ENCODE data around the gene CNIH2. TPM values are rescaled to one million over a fixed set of nuclear protein-coding genes. Genes with fewer than 3 reads are reported as not detected.

CNIH2 gene
- total and polyA plus RNA-seq, 9 of the 15 experiments (the other 6 are each of a cell fraction or from before 2014, with no cell fraction given): 0.26 to 0.89 (median 0.40) TPM; not detected in 4

DNA sequence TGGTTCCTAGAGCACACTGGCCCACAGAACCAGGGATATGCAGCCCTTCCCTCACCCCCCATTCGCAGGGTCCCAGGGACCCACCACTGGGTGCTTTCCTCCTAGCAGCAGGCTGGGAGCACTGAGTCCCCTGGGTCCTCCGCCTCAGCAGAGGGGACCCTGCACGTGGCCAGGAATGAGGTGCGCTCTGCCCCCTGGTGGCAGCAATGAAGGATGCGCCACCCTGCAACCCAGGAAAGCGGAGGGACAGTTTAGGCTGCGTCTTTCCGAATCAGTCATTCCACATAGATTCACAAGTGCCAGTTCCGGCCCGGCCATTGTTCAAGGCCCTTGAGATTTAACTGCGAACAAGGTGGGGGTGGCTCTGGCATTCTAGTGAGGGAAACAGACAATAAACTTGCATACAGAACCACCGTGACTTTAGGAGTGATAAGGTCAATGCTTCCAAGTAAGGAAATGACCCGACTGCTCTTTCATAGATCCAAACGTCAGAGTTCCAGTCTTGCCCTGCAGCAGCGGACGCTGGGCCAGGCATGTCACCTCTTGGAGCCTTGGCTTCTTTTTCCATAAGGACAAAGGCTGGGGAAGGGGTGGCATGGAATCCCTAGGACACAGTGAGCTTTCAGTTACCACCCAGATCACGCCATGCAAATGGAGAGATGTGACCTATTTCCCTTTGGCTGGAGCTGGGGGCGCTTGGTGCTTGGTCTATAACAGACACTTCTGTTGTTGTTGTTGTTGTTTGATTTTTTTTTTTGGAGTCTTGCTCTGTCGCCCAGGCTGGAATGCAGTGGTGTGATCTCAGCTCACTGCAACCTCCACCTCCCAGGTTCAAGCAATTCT lies 50.5 kb downstream of the CNIH2 start (continued):
- TF ChIP-seq SP2 (IDR thresholded peaks at IDR 0.05; ENCODE audit: extremely low read depth, low read depth, low read length, poor library complexity, severe bottlenecking) (no peak), CAMTA2 (CRISPR knock-in tag; conservative IDR thresholded peaks at IDR 0.05) (no peak), U2AF1 (optimal IDR thresholded peaks at IDR 0.05; ENCODE audit: low read depth, low read length) (no peak), FUS (optimal IDR thresholded peaks at IDR 0.05; ENCODE audit: low read depth, low read length) (no peak), KHSRP (IDR thresholded peaks at IDR 0.05) (no peak), SMAD3 (CRISPR knock-in tag; conservative IDR thresholded peaks at IDR 0.05) (no peak), IFI16 (CRISPR knock-in tag; IDR thresholded peaks at IDR 0.05) (no peak), ZNF239 (CRISPR knock-in tag; IDR thresholded peaks at IDR 0.05) (no peak), ZNF76 (CRISPR knock-in tag; IDR thresholded peaks at IDR 0.05; ENCODE audit: borderline replicate concordance) (no peak), HEY1 (CRISPR knock-in tag; IDR thresholded peaks at IDR 0.05; ENCODE audit: borderline replicate concordance) (no peak), NFE2L1 (tag; IDR thresholded peaks at IDR 0.05; ENCODE audit: borderline replicate concordance, low read depth) (no peak), SREBF2 (CRISPR knock-in tag; IDR thresholded peaks at IDR 0.05) (no peak), ARHGAP35 (IDR thresholded peaks at IDR 0.05; ENCODE audit: partially characterized antibody) (no peak), KDM5B (IDR thresholded peaks at IDR 0.05; ENCODE audit: insufficient replicate concordance, low read depth, low read length) (peak; percentile 39), CHCHD3 (CRISPR knock-in tag; IDR thresholded peaks at IDR 0.05) (no peak), ZNF384 (IDR thresholded peaks at IDR 0.05; ENCODE audit: low read depth, low read length) (peak; percentile 21; the same call in 1 of the 2 replicates), SREBF1 (IDR thresholded peaks at IDR 0.05; ENCODE audit: borderline replicate concordance, low read depth, low read length) (no peak), ZBTB17 (CRISPR knock-in tag; IDR thresholded peaks at IDR 0.05) (no peak)
- TF ChIP-seq, protein P1, sequence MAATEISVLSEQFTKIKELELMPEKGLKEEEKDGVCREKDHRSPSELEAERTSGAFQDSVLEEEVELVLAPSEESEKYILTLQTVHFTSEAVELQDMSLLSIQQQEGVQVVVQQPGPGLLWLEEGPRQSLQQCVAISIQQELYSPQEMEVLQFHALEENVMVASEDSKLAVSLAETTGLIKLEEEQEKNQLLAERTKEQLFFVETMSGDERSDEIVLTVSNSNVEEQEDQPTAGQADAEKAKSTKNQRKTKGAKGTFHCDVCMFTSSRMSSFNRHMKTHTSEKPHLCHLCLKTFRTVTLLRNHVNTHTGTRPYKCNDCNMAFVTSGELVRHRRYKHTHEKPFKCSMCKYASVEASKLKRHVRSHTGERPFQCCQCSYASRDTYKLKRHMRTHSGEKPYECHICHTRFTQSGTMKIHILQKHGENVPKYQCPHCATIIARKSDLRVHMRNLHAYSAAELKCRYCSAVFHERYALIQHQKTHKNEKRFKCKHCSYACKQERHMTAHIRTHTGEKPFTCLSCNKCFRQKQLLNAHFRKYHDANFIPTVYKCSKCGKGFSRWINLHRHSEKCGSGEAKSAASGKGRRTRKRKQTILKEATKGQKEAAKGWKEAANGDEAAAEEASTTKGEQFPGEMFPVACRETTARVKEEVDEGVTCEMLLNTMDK (IDR thresholded peaks at IDR 0.05; ENCODE audit: borderline replicate concordance, insufficient read depth, low read depth, low read length, poor library complexity, severe bottlenecking): peak; percentile 73
- TF ChIP-seq, protein P2, sequence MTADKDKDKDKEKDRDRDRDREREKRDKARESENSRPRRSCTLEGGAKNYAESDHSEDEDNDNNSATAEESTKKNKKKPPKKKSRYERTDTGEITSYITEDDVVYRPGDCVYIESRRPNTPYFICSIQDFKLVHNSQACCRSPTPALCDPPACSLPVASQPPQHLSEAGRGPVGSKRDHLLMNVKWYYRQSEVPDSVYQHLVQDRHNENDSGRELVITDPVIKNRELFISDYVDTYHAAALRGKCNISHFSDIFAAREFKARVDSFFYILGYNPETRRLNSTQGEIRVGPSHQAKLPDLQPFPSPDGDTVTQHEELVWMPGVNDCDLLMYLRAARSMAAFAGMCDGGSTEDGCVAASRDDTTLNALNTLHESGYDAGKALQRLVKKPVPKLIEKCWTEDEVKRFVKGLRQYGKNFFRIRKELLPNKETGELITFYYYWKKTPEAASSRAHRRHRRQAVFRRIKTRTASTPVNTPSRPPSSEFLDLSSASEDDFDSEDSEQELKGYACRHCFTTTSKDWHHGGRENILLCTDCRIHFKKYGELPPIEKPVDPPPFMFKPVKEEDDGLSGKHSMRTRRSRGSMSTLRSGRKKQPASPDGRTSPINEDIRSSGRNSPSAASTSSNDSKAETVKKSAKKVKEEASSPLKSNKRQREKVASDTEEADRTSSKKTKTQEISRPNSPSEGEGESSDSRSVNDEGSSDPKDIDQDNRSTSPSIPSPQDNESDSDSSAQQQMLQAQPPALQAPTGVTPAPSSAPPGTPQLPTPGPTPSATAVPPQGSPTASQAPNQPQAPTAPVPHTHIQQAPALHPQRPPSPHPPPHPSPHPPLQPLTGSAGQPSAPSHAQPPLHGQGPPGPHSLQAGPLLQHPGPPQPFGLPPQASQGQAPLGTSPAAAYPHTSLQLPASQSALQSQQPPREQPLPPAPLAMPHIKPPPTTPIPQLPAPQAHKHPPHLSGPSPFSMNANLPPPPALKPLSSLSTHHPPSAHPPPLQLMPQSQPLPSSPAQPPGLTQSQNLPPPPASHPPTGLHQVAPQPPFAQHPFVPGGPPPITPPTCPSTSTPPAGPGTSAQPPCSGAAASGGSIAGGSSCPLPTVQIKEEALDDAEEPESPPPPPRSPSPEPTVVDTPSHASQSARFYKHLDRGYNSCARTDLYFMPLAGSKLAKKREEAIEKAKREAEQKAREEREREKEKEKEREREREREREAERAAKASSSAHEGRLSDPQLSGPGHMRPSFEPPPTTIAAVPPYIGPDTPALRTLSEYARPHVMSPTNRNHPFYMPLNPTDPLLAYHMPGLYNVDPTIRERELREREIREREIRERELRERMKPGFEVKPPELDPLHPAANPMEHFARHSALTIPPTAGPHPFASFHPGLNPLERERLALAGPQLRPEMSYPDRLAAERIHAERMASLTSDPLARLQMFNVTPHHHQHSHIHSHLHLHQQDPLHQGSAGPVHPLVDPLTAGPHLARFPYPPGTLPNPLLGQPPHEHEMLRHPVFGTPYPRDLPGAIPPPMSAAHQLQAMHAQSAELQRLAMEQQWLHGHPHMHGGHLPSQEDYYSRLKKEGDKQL (CRISPR knock-in tag; IDR thresholded peaks at IDR 0.05; ENCODE audit: borderline replicate concordance): no peak
- TF ChIP-seq, protein P3, sequence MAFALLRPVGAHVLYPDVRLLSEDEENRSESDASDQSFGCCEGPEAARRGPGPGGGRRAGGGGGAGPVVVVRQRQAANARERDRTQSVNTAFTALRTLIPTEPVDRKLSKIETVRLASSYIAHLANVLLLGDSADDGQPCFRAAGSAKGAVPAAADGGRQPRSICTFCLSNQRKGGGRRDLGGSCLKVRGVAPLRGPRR (CRISPR knock-in tag; IDR thresholded peaks at IDR 0.05): no peak

Data from K562 (cell line).